ENCODE data around the gene MAST1.

Gene MAST1

DNA sequence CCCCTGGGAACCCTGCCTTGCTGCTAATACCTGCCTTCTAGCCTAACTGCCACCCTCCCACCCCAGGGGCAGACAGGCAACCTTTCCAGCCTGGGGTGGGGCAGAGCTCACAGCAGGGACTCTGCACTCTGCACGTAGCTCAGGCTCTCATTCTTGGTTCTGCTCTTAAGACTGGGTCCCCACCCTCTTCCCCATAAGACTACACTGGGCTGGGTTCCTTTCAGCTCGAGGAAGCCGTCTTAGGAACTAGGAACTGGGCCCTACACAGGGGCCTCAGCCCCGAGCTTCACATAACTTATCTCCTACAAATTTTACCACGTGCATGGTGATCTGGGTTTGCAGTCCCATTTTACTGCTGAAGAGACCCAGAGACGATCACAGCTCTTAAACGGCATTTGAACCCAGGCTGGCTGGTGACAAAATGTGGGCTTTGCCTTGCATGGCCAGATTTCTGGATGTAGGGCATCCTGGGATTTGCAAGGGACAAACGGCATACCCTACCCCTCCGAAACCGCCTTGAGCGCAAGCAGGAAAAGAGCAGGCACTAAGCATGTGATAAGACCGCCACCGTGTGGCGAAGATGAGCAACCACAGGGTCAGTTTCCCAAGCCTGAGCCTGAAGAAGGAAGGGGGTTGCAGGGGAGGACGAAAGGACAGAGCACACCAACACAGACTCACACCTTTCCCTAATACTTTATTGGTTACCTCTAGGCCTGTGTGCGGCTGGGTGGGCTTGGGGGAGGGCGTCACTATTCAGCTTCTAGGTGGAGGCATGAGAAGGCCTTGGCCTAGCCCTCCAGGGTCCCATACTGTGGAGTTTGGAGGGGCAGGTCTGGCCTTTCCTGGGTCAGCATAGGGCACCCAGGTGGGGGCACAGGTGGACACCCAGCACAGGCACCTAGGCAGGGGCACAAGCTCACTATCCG is 41.9 kb upstream of the MAST1 start (continued):
- TF ChIP-seq, protein P1, sequence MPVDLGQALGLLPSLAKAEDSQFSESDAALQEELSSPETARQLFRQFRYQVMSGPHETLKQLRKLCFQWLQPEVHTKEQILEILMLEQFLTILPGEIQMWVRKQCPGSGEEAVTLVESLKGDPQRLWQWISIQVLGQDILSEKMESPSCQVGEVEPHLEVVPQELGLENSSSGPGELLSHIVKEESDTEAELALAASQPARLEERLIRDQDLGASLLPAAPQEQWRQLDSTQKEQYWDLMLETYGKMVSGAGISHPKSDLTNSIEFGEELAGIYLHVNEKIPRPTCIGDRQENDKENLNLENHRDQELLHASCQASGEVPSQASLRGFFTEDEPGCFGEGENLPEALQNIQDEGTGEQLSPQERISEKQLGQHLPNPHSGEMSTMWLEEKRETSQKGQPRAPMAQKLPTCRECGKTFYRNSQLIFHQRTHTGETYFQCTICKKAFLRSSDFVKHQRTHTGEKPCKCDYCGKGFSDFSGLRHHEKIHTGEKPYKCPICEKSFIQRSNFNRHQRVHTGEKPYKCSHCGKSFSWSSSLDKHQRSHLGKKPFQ (tag by site-specific recombination; IDR thresholded peaks at IDR 0.05): peak; percentile 81
- TF ChIP-seq, protein P2, sequence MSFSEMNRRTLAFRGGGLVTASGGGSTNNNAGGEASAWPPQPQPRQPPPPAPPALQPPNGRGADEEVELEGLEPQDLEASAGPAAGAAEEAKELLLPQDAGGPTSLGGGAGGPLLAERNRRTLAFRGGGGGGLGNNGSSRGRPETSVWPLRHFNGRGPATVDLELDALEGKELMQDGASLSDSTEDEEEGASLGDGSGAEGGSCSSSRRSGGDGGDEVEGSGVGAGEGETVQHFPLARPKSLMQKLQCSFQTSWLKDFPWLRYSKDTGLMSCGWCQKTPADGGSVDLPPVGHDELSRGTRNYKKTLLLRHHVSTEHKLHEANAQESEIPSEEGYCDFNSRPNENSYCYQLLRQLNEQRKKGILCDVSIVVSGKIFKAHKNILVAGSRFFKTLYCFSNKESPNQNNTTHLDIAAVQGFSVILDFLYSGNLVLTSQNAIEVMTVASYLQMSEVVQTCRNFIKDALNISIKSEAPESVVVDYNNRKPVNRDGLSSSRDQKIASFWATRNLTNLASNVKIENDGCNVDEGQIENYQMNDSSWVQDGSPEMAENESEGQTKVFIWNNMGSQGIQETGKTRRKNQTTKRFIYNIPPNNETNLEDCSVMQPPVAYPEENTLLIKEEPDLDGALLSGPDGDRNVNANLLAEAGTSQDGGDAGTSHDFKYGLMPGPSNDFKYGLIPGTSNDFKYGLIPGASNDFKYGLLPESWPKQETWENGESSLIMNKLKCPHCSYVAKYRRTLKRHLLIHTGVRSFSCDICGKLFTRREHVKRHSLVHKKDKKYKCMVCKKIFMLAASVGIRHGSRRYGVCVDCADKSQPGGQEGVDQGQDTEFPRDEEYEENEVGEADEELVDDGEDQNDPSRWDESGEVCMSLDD (tag by site-specific recombination; IDR thresholded peaks at IDR 0.05): no peak
- TF ChIP-seq TRIM28 (IDR thresholded peaks at IDR 0.05; ENCODE audit: borderline replicate concordance, low read length) (no peak), KLF10 (tag by site-specific recombination; IDR thresholded peaks at IDR 0.05) (no peak), ZNF610 (tag by site-specific recombination; IDR thresholded peaks at IDR 0.05; ENCODE audit: borderline replicate concordance) (no peak), ZNF664 (tag by site-specific recombination; IDR thresholded peaks at IDR 0.05) (no peak), ZNF785 (tag by site-specific recombination; IDR thresholded peaks at IDR 0.05) (no peak), ZBTB48 (tag by site-specific recombination; IDR thresholded peaks at IDR 0.05) (peak; percentile 87; the same call in 1 of the 2 replicates), ZBTB8A (tag by site-specific recombination; IDR thresholded peaks at IDR 0.05) (0 out of 2 replicates have a peak, but pooled peaks have one; percentile 18), ZNF391 (tag by site-specific recombination; IDR thresholded peaks at IDR 0.05; ENCODE audit: borderline replicate concordance, low read depth) (no peak), HOXD13 (CRISPR knock-in tag; IDR thresholded peaks at IDR 0.05; ENCODE audit: borderline replicate concordance) (no peak), ZNF544 (tag by site-specific recombination; IDR thresholded peaks at IDR 0.05) (no peak), REPIN1 (tag by site-specific recombination; IDR thresholded peaks at IDR 0.05; ENCODE audit: low read depth) (no peak), ZNF335 (tag by site-specific recombination; conservative IDR thresholded peaks at IDR 0.05) (0 out of 2 replicates have a peak, but pooled peaks have one; percentile 29), ZEB2 (tag by site-specific recombination; IDR thresholded peaks at IDR 0.05) (no peak), ZNF514 (tag by site-specific recombination; IDR thresholded peaks at IDR 0.05) (no peak), ZNF501 (tag by site-specific recombination; IDR thresholded peaks at IDR 0.05) (no peak), ZXDB (tag by site-specific recombination; IDR thresholded peaks at IDR 0.05) (no peak), GLIS2 (tag by site-specific recombination; IDR thresholded peaks at IDR 0.05) (no peak), ZNF548 (tag by site-specific recombination; IDR thresholded peaks at IDR 0.05) (no peak), ZNF626 (tag by site-specific recombination; IDR thresholded peaks at IDR 0.05) (no peak), FEZF1 (tag by site-specific recombination; IDR thresholded peaks at IDR 0.05) (peak; percentile 71), ZNF416 (tag by site-specific recombination; IDR thresholded peaks at IDR 0.05) (no peak), ZNF621 (tag by site-specific recombination; IDR thresholded peaks at IDR 0.05) (no peak), ZNF596 (tag by site-specific recombination; IDR thresholded peaks at IDR 0.05) (no peak)
- TF ChIP-seq, protein P3, sequence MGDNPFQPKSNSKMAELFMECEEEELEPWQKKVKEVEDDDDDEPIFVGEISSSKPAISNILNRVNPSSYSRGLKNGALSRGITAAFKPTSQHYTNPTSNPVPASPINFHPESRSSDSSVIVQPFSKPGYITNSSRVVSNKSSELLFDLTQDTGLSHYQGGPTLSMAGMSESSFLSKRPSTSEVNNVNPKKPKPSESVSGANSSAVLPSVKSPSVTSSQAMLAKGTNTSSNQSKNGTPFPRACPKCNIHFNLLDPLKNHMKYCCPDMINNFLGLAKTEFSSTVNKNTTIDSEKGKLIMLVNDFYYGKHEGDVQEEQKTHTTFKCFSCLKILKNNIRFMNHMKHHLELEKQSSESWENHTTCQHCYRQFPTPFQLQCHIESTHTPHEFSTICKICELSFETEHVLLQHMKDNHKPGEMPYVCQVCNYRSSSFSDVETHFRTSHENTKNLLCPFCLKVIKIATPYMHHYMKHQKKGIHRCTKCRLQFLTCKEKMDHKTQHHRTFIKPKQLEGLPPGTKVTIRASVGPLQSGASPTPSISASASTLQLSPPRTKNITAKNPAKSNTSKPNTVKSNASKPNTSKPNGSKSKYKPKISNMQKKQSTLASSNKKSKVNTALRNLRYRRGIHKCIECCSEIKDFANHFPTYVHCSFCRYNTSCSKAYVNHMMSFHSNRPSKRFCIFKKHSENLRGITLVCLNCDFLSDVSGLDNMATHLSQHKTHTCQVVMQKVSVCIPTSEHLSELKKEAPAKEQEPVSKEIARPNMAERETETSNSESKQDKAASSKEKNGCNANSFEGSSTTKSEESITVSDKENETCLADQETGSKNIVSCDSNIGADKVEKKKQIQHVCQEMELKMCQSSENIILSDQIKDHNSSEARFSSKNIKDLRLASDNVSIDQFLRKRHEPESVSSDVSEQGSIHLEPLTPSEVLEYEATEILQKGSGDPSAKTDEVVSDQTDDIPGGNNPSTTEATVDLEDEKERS (tag by site-specific recombination; IDR thresholded peaks at IDR 0.05): no peak
- TF ChIP-seq, protein P4, sequence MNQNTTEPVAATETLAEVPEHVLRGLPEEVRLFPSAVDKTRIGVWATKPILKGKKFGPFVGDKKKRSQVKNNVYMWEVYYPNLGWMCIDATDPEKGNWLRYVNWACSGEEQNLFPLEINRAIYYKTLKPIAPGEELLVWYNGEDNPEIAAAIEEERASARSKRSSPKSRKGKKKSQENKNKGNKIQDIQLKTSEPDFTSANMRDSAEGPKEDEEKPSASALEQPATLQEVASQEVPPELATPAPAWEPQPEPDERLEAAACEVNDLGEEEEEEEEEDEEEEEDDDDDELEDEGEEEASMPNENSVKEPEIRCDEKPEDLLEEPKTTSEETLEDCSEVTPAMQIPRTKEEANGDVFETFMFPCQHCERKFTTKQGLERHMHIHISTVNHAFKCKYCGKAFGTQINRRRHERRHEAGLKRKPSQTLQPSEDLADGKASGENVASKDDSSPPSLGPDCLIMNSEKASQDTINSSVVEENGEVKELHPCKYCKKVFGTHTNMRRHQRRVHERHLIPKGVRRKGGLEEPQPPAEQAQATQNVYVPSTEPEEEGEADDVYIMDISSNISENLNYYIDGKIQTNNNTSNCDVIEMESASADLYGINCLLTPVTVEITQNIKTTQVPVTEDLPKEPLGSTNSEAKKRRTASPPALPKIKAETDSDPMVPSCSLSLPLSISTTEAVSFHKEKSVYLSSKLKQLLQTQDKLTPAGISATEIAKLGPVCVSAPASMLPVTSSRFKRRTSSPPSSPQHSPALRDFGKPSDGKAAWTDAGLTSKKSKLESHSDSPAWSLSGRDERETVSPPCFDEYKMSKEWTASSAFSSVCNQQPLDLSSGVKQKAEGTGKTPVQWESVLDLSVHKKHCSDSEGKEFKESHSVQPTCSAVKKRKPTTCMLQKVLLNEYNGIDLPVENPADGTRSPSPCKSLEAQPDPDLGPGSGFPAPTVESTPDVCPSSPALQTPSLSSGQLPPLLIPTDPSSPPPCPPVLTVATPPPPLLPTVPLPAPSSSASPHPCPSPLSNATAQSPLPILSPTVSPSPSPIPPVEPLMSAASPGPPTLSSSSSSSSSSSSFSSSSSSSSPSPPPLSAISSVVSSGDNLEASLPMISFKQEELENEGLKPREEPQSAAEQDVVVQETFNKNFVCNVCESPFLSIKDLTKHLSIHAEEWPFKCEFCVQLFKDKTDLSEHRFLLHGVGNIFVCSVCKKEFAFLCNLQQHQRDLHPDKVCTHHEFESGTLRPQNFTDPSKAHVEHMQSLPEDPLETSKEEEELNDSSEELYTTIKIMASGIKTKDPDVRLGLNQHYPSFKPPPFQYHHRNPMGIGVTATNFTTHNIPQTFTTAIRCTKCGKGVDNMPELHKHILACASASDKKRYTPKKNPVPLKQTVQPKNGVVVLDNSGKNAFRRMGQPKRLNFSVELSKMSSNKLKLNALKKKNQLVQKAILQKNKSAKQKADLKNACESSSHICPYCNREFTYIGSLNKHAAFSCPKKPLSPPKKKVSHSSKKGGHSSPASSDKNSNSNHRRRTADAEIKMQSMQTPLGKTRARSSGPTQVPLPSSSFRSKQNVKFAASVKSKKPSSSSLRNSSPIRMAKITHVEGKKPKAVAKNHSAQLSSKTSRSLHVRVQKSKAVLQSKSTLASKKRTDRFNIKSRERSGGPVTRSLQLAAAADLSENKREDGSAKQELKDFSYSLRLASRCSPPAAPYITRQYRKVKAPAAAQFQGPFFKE (tag by site-specific recombination; IDR thresholded peaks at IDR 0.05; ENCODE audit: borderline replicate concordance): no peak
